CD4-positive, alpha-beta T cell treated with Interleukin-17A for 1 hour (primary cell): Measurements from ENCODE around the gene CSNK1G2.

ENCODE experiments used
- DNase-seq: peaks from one replicate; pipeline ENCODE4 v3.0.0-alpha.2; 2020

CSNK1G2 gene

GRCh38 chr19:2026770-2027169 is 85.8 kb downstream of the CSNK1G2 start:
- DNase-seq, result no peak

- no peak for DNase-seq
These were observed 86.4 kb downstream of the CSNK1G2 start for GRCh38 chr19:2027361-2027760.
